SK-N-SH treated with all-trans-retinoic acid at 6 μM for 48 hours (cell line): ENCODE results near the gene ISOC2.

Experiments used
- ATAC-seq: fragments of 200-7000 bp; cut with Tn5 transposase; 3 replicates; pipeline ENCODE4 v1.9.1; 2020; ENCODE audit warnings: mild to moderate bottlenecking, moderate library complexity
- ARNTL ChIP-seq: fragments of 450-650 bp; formaldehyde crosslinking; IDR thresholded peaks from 2 replicates; pipeline ENCODE4 v1.5.0; 2020; ENCODE audit warnings: low read depth, mild to moderate bottlenecking, moderate library complexity, borderline replicate concordance
- BACH2 ChIP-seq: fragments of 250-450 bp; sonication (Bioruptor Pico); IDR thresholded peaks from 2 replicates; pipeline ENCODE4 v1.9.0; 2021; ENCODE audit warnings: mild to moderate bottlenecking, borderline replicate concordance
- CREB5 ChIP-seq: fragments of 250-450 bp; sonication (Bioruptor Pico); IDR thresholded peaks from 2 replicates; pipeline ENCODE4 v1.5.1; 2020; ENCODE audit warnings: low read depth, mild to moderate bottlenecking, moderate library complexity
- CSDC2 ChIP-seq: fragments of 250-450 bp; sonication (Bioruptor Pico); IDR thresholded peaks from 2 replicates; pipeline ENCODE4 v1.5.0; 2020; ENCODE audit warnings: mild to moderate bottlenecking, moderate library complexity
- ESRRG ChIP-seq: fragments of 250-450 bp; sonication (Bioruptor Pico); IDR thresholded peaks from 2 replicates; pipeline ENCODE4 v1.6.1; 2021; ENCODE audit warnings: mild to moderate bottlenecking
- GLIS3 ChIP-seq: fragments of 250-450 bp; sonication (Bioruptor Pico); IDR thresholded peaks from 2 replicates; pipeline ENCODE4 v1.5.0; 2020; ENCODE audit warnings: mild to moderate bottlenecking, moderate library complexity
- ISL1 ChIP-seq: fragments of 250-450 bp; sonication (Bioruptor Pico); IDR thresholded peaks from 2 replicates; pipeline ENCODE4 v2.1.2; 2022; ENCODE audit warnings: mild to moderate bottlenecking, moderate library complexity
- OSR1 ChIP-seq: fragments of 250-450 bp; sonication (Bioruptor Pico); IDR thresholded peaks from 2 replicates; pipeline ENCODE4 v1.8.0; 2022; ENCODE audit warnings: moderate library complexity, mild to moderate bottlenecking, inconsistent platforms
- PATZ1 ChIP-seq: fragments of 250-450 bp; sonication (Bioruptor Pico); IDR thresholded peaks from 2 replicates; pipeline ENCODE4 v1.8.0; 2020; ENCODE audit warnings: mild to moderate bottlenecking, moderate library complexity, borderline replicate concordance
- POU6F1 ChIP-seq: fragments of 250-450 bp; sonication (Bioruptor Pico); IDR thresholded peaks from 2 replicates; pipeline ENCODE4 v1.8.0; 2021; ENCODE audit warnings: low read depth, mild to moderate bottlenecking, moderate library complexity, borderline replicate concordance
- PPARA ChIP-seq: fragments of 250-450 bp; sonication (Bioruptor Pico); IDR thresholded peaks from 2 replicates; pipeline ENCODE4 v1.5.0; 2020; ENCODE audit warnings: mild to moderate bottlenecking, borderline replicate concordance
- RARB ChIP-seq: fragments of 250-450 bp; sonication (Bioruptor Pico); IDR thresholded peaks from 2 replicates; pipeline ENCODE4 v1.8.0; 2021; ENCODE audit warnings: mild to moderate bottlenecking, moderate library complexity
- SNAI2 ChIP-seq: fragments of 250-450 bp; sonication (Bioruptor Pico); IDR thresholded peaks from 2 replicates; pipeline ENCODE4 v1.5.0; 2020; ENCODE audit warnings: mild to moderate bottlenecking, moderate library complexity
- TCF4 ChIP-seq: fragments of 250-450 bp; sonication (Bioruptor Pico); IDR thresholded peaks from 2 replicates; pipeline ENCODE4 v1.8.0; 2021; ENCODE audit warnings: mild to moderate bottlenecking, moderate library complexity, borderline replicate concordance
- TOX ChIP-seq: fragments of 250-450 bp; sonication (Bioruptor Pico); IDR thresholded peaks from 2 replicates; pipeline ENCODE4 v1.8.0; 2021; ENCODE audit warnings: mild to moderate bottlenecking, moderate library complexity, borderline replicate concordance
- TSHZ2 ChIP-seq: fragments of 250-450 bp; sonication (Bioruptor Pico); IDR thresholded peaks from 2 replicates; pipeline ENCODE4 v1.5.0; 2020; ENCODE audit warnings: mild to moderate bottlenecking, moderate library complexity
- ZC3H10 ChIP-seq: fragments of 250-450 bp; sonication (Bioruptor Pico); IDR thresholded peaks from 2 replicates; pipeline ENCODE4 v1.5.1; 2021; ENCODE audit warnings: mild to moderate bottlenecking, moderate library complexity
- ZFP3 ChIP-seq: fragments of 250-450 bp; sonication (Bioruptor Pico); IDR thresholded peaks from 2 replicates; pipeline ENCODE4 v1.5.0; 2020; ENCODE audit warnings: mild to moderate bottlenecking, moderate library complexity
- ZFP30 ChIP-seq: fragments of 450-650 bp; formaldehyde crosslinking; IDR thresholded peaks from 2 replicates; pipeline ENCODE4 v1.5.0; 2022; ENCODE audit warnings: mild to moderate bottlenecking, moderate library complexity
- ZNF565 ChIP-seq: fragments of 450-650 bp; formaldehyde crosslinking; conservative IDR thresholded peaks from 2 replicates; pipeline ENCODE4 v1.5.0; 2020; ENCODE audit warnings: low read depth, mild to moderate bottlenecking, moderate library complexity
- ZNF8 ChIP-seq: fragments of 450-650 bp; formaldehyde crosslinking; IDR thresholded peaks from 2 replicates; pipeline ENCODE4 v1.5.0; 2020; ENCODE audit warnings: mild to moderate bottlenecking, moderate library complexity

The ISOC2 gene

GRCh38 chr19:55419624-55420236 is 41.7 kb downstream of the ISOC2 start:
- no peak for ATAC-seq
- TF ChIP-seq ZNF8 (no peak), GLIS3 (no peak), CSDC2 (CRISPR knock-in tag) (no peak), ZFP30 (no peak), POU6F1 (CRISPR knock-in tag) (no peak), TCF4 (CRISPR knock-in tag) (no peak), CREB5 (CRISPR knock-in tag) (no peak), BACH2 (no peak)

GRCh38 chr19:55419103-55419502 is 42.3 kb downstream of the ISOC2 start:
- ATAC-seq: no peak
- TF ChIP-seq PPARA (CRISPR knock-in tag) (no peak), OSR1 (CRISPR knock-in tag) (no peak), ISL1 (no peak), ZNF8 (no peak), ZC3H10 (CRISPR knock-in tag) (no peak), SNAI2 (CRISPR knock-in tag) (no peak), RARB (CRISPR knock-in tag) (no peak), ZFP3 (no peak), TCF4 (CRISPR knock-in tag) (no peak), GLIS3 (no peak), CREB5 (CRISPR knock-in tag) (no peak), ZFP30 (no peak), TSHZ2 (CRISPR knock-in tag) (no peak), TOX (CRISPR knock-in tag) (no peak), PATZ1 (CRISPR knock-in tag) (no peak), POU6F1 (CRISPR knock-in tag) (no peak), ARNTL (CRISPR knock-in tag) (no peak), ZNF565 (CRISPR knock-in tag) (no peak), CSDC2 (CRISPR knock-in tag) (no peak), ESRRG (CRISPR knock-in tag) (no peak)
